Kidney glomerular epithelial cell (primary cell): ENCODE measurements around the gene SCAMP4.
"Not testable (repeated sequence)": the region's sequence is repeated elsewhere in the genome, so short reads cannot be mapped to it uniquely, and the experiment has no call there.

Source experiments
- DNase-seq: peaks from one replicate; lab custom pipeline; 2025; lab: John Stamatoyannopoulos, UW

SCAMP4 gene

GRCh38 chr19:1866693-1867348 is 38.4 kb upstream of the SCAMP4 start:
- no peak for DNase-seq

GRCh38 chr19:1867349-1867724 is 37.9 kb upstream of the SCAMP4 start:
- no peak for DNase-seq

- DNase-seq: no peak
Measured at GRCh38 chr19:1868971-1869370, 36.2 kb upstream of the SCAMP4 start.

- DNase-seq: no peak
Measured at GRCh38 chr19:1871140-1871597, 34.0 kb upstream of the SCAMP4 start.

- no peak for DNase-seq
Measured at GRCh38 chr19:1871630-1872029, 33.6 kb upstream of the SCAMP4 start.

GRCh38 chr19:1872807-1873523 is 32.2 kb upstream of the SCAMP4 start:
- DNase-seq: no peak

GRCh38 chr19:1873524-1874473 is 31.4 kb upstream of the SCAMP4 start:
- no peak for DNase-seq

GRCh38 chr19:1874554-1875185 is 30.5 kb upstream of the SCAMP4 start:
- DNase-seq: peak; percentile 17

- DNase-seq: not testable (repeated sequence)
Measured at GRCh38 chr19:1875265-1875645, 29.9 kb upstream of the SCAMP4 start.

- peak; percentile 75 for DNase-seq
Measured at GRCh38 chr19:1875646-1876495, 29.3 kb upstream of the SCAMP4 start.

GRCh38 chr19:1876496-1877279 is 28.5 kb upstream of the SCAMP4 start:
- not testable (repeated sequence) for DNase-seq

GRCh38 chr19:1877280-1877660 is 27.9 kb upstream of the SCAMP4 start:
- not testable (repeated sequence) for DNase-seq

- not testable (repeated sequence) for DNase-seq
Measured at GRCh38 chr19:1878583-1878982, 26.6 kb upstream of the SCAMP4 start.

GRCh38 chr19:1879982-1880381 is 25.2 kb upstream of the SCAMP4 start:
- DNase-seq: not testable (repeated sequence)

GRCh38 chr19:1880611-1881392 is 24.4 kb upstream of the SCAMP4 start:
- DNase-seq: no peak

- DNase-seq: not testable (repeated sequence)
Measured at GRCh38 chr19:1881393-1882088, 23.7 kb upstream of the SCAMP4 start.

- DNase-seq: no peak
Measured at GRCh38 chr19:1882089-1882785, 23.0 kb upstream of the SCAMP4 start.
